HG02798 (cell line): ENCODE data around the gene GPR156.
A peak's percentile ranks its signal among the peaks of the same experiment; 100 is the strongest.

Source experiments
- ATAC-seq: cut with Tn5 transposase; IDR thresholded peaks from one replicate; pipeline ENCODE4 v1.9.1; 2021; ENCODE audit warnings: mild to moderate bottlenecking; ENCODE audit not compliant: unreplicated experiment, poor library complexity

GPR156 gene

GRCh38 chr3:120198305-120198878 is 86.6 kb downstream of the GPR156 start:
- ATAC-seq: no peak

- ATAC-seq: no peak
These were observed 88.2 kb downstream of the GPR156 start for GRCh38 chr3:120196812-120197211.

- no peak for ATAC-seq
These were observed 88.7 kb downstream of the GPR156 start for GRCh38 chr3:120196333-120196732.

- no peak for ATAC-seq
These were observed 91.5 kb downstream of the GPR156 start for GRCh38 chr3:120193554-120193953.

GRCh38 chr3:120192579-120192978 is 92.4 kb downstream of the GPR156 start:
- ATAC-seq: no peak

GRCh38 chr3:120192159-120192558 is 92.9 kb downstream of the GPR156 start:
- ATAC-seq: no peak

- no peak for ATAC-seq
These were observed 102.2 kb downstream of the GPR156 start for GRCh38 chr3:120182613-120183511.

GRCh38 chr3:120181632-120182031 is 103.4 kb downstream of the GPR156 start:
- no peak for ATAC-seq

GRCh38 chr3:120180731-120181412 is 104.2 kb downstream of the GPR156 start:
- ATAC-seq: no peak

GRCh38 chr3:120177707-120178306 is 107.2 kb downstream of the GPR156 start:
- ATAC-seq: no peak

- ATAC-seq: no peak
These were observed 107.9 kb downstream of the GPR156 start for GRCh38 chr3:120177151-120177550.

- ATAC-seq: no peak
These were observed 110.0 kb downstream of the GPR156 start for GRCh38 chr3:120174811-120175539.

- ATAC-seq: no peak
These were observed 111.9 kb downstream of the GPR156 start for GRCh38 chr3:120173056-120173675.

- no peak for ATAC-seq
These were observed 113.0 kb downstream of the GPR156 start for GRCh38 chr3:120172070-120172469.

- no peak for ATAC-seq
These were observed 113.7 kb downstream of the GPR156 start for GRCh38 chr3:120171134-120171873.

GRCh38 chr3:120170223-120170622 is 114.8 kb downstream of the GPR156 start:
- peak; percentile 50 for ATAC-seq

GRCh38 chr3:120169407-120169806 is 115.6 kb downstream of the GPR156 start:
- no peak for ATAC-seq

- no peak for ATAC-seq
These were observed 116.4 kb downstream of the GPR156 start for GRCh38 chr3:120168611-120169010.

- no peak for ATAC-seq
These were observed 117.0 kb downstream of the GPR156 start for GRCh38 chr3:120168038-120168437.
